GM23338 (cell line): Measurements from ENCODE around the gene SMC4.

Source experiments
- CREB1 ChIP-seq: fragments of 250-450 bp; sonication (Bioruptor Pico); IDR thresholded peaks from 2 replicates; pipeline ENCODE4 v1.5.0; 2020; ENCODE audit warnings: low read depth, mild to moderate bottlenecking, moderate library complexity
- CTCF ChIP-seq, 2 experiments: fragments of 200-600 bp in 1 of 2; sonication (generic) in 1 of 2; conservative IDR thresholded peaks; 2 replicates each; pipeline versions ENCODE4 v1.5.1 to v1.6.1; 2016 to 2017; ENCODE audit warnings: antibody characterized with exemption in 2 of 2, low read depth in 2 of 2, mild to moderate bottlenecking in 2 of 2, moderate library complexity in 1 of 2
- ETS1 ChIP-seq: IDR thresholded peaks from 2 replicates; pipeline ENCODE4 v1.6.1; 2016; ENCODE audit warnings: antibody characterized with exemption
- EZH2 ChIP-seq: fragments of 200-600 bp; sonication (generic); IDR thresholded peaks from one replicate; pipeline ENCODE4 v1.8.0; 2017; ENCODE audit warnings: antibody characterized with exemption, mild to moderate bottlenecking, low read depth; ENCODE audit not compliant: unreplicated experiment
- EZH2phosphoT487 ChIP-seq: fragments of 200-600 bp; sonication (generic); IDR thresholded peaks from one replicate; pipeline ENCODE4 v1.8.1; 2018; ENCODE audit warnings: antibody characterized with exemption; ENCODE audit not compliant: unreplicated experiment
- JUNB ChIP-seq: IDR thresholded peaks from one replicate; pipeline ENCODE4 v1.6.1; 2016; ENCODE audit warnings: antibody characterized with exemption; ENCODE audit not compliant: unreplicated experiment
- POLR2AphosphoS5 ChIP-seq: IDR thresholded peaks from 2 replicates; pipeline ENCODE4 v1.6.1; 2016; ENCODE audit warnings: antibody characterized with exemption, low read depth
- REST ChIP-seq: IDR thresholded peaks from one replicate; pipeline ENCODE4 v1.6.1; 2018; ENCODE audit warnings: antibody characterized with exemption; ENCODE audit not compliant: unreplicated experiment

- TF ChIP-seq POLR2AphosphoS5 (no peak), JUNB (no peak), EZH2 (no peak), CTCF (conservative IDR thresholded peaks at IDR 0.05; ENCODE audit: low read depth in 2 of 2) (no peak), EZH2phosphoT487 (no peak), ETS1 (no peak), CREB1 (CRISPR knock-in tag) (no peak), REST (no peak)
These were observed 56.4 kb downstream of the SMC4 start for GRCh38 chr3:160455846-160456245.
